ENCODE data around the gene LYPD6B.
A peak's percentile ranks its signal among the peaks of the same experiment; 100 is the strongest.

The LYPD6B gene, protein sequence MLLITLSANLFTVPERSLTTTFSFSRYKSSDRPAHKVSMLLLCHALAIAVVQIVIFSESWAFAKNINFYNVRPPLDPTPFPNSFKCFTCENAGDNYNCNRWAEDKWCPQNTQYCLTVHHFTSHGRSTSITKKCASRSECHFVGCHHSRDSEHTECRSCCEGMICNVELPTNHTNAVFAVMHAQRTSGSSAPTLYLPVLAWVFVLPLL

DNA sequence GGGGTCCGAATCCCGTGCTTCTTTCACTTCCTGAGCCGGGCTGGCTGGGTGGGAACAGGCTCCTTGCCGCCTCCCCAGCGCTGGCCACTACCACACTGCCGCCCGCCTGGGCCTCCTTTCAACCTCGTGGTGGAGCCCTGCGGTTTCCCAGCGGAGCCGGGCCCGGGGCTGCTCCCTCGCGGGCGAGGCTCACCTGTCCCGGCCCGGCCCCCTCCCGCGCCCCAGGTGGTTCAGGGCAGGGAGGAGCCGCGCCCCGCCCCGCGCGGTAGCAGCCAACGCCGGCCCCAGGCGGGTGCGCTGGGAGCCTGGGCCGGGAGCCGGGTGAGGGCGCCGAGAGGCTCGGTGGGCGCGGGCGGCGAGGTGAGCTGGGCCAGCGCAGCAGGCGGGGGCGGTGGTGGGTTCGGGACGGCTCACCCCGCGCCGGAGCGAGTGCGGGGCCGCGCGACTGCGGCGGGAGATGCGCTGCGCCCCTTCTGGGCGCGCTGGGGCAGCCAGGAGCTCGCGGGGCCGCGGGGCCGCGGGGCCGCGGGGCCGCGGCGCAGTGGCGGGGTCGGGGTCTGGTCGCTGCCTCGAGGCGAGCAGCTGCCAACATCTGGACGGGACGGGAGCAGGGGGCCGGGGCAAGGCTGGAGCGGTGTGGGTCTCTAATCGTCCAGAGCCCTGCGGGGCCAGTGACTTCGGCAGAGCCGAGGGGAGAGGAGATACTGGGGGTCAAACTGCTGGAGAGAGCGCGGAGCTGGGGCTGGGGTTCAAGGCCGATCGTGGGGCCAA, at the start of gene LYPD6B:
Gene LYPD6B, plus strand, starts transcription at position 258 of the 771 bp plus-strand sequence. CDS start 92,250 bp downstream, outside the sequence.
- DNase-seq (ENCODE audit: low read depth in 2 of 2, low spot score in 1 of 2), result no peak

DNA sequence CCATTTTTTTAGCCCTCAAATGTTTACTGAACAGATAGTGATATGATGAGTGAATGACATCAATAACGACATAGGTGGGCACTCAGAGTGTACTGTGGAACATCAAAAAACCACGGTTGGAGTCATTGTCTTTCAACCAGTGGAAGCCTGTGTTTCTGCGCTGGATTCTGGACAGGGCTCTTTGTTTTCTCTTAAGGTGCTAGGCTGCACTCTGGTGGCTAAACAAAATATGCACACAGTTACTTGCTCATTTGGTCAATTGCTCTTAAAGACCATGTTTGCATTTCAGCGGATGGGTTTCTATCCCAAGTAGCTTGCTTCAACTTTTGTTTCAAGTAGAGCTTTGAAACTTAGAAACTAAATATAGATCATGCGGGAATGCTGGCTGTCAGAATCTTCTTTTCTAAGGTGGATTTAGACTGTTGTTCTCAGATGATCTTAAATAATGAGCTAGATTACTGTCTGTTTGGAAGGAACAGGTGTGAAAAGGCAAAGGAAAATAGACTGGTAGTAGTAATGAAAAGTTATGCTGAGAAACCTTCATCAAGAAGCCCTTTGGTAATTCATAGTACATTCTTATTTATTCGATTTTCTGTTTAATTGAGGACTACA, 48.5 kb upstream of the LYPD6B start:
- DNase-seq (ENCODE audit: low read depth in 2 of 2, low spot score in 1 of 2), result peak in 1 of 2 donors; percentile 7

DNA sequence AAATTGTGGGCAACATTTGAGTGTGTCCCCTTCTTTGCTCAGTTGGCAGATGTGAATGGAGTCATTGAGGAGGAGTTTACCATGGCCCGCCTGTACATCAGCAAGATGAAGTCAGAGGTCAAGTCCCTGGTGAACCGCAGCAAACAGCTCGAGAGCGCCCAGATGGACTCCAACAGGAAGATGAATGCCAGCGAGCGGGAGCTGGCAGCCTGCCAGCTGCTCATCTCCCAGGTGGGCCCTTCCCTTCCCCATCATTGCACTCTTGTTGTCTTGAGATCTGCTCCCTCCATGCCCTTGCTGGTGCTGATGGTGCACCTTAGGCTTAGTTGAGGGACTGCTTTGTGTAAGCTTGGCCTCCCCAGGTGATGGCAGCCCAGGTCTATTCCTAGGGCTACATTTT, 47.5 kb upstream of the LYPD6B start:
- no peak for DNase-seq (ENCODE audit: low read depth in 2 of 2, low spot score in 1 of 2)

DNA sequence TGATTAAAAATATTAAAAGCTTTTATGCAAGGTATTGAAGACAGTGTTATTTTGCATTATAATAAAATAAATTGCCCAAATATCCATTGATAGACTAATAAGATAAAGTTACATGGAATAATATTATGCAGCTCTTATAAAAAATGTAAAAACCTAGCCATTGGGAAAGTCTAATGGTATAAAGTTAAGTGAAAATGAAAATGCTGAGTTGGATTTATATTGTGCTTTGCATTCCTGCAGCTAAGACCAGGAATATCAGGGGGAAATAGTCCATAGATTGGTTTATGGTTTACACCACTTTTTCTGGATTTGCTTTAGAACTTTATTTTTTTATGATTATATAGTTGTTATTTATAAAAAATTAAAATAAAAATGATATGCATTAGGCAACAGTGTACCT, 46.1 kb upstream of the LYPD6B start:
- DNase-seq (ENCODE audit: low read depth in 2 of 2, low spot score in 1 of 2), result no peak

DNA sequence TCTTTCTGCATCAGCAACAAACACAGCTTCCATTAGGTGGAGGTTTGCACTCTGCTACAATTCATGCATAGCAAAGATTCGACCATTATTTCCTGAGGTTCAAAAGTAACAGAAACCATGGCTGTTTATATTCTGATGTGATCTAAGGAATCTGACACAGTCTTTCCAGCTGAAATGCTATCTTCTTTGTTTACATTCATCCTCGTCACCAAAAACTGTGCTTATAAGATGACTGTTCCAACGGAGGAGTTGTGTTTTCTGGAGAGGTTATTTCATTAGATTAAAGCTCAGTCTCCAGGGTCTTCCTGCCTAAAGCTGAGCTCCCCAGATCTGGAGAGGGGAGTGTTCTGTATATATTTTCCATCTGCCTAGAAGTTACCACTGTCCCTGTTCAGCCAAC, 45.1 kb upstream of the LYPD6B start:
- no peak for DNase-seq (ENCODE audit: low read depth in 2 of 2, low spot score in 1 of 2)

DNA sequence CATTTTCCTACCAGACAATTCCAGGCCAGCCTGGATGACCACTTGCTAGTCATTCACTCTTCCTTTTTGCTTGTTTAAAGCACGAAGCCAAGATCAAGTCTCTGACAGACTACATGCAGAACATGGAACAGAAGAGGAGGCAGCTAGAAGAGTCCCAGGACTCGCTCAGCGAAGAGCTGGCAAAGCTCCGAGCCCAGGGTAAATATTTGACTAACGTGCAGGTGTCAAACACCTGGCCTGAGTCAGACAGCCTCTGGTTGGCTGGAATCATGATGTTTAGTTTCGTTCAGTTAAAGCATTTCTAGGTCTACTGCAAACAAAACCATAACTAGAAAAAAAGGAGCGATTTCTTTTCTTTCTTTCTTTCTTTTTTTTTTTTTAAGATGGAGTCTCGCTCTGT, 44.2 kb upstream of the LYPD6B start:
- DNase-seq (ENCODE audit: low read depth in 2 of 2, low spot score in 1 of 2), result no peak

DNA sequence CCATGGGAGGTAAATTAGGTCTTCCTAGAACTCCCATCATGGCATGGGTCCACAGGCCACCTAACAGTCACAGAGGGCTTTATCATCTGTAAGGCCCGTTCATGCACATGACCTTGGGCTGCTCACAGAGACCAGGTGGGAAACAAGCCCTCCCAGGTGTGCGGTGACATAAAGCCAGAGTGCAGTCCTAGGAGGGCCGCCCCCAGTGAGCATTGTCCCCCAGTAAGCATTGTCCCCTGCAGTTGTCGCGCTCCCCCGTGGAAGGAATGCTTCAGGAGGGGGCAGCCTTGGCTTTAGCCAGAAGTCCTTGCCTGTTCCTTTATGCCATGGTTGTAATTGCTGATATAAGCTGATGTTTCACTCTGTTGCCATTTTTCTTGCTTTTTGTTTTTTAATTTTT, 41.7 kb upstream of the LYPD6B start:
- no peak for DNase-seq (ENCODE audit: low read depth in 2 of 2, low spot score in 1 of 2)

DNA sequence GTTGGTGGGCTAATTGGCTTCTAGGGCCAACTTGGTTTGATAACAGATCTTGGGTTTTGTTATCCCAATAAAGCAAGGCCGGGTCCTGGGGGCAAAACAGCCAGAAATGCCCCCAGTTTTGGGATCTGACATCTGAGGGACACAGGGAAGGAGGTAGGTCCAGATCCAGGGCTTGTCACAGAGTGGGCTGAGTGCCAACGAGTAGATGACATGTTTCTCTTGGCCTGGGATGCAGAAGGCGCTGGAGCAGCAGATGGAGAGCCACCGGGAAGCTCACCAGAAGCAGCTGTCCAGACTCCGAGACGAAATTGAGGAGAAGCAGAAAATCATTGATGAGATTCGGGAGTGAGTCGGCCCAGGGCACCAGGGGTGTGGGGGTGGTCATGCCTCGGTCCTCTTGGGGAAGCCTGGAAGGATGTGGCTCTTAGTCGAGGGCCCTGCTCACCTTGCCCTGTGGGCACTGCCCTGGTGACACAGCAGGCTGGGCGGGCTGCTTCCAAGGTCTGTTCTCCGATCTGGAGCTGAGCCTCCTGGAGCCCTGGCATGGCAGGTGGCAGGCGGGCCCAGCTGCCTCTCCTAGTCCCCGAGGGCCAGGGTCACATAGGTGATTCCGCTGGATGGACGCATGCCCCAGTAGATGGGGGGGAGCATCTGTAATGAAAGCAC, 40.2 kb upstream of the LYPD6B start:
- no peak for DNase-seq (ENCODE audit: low read depth in 2 of 2, low spot score in 1 of 2)

DNA sequence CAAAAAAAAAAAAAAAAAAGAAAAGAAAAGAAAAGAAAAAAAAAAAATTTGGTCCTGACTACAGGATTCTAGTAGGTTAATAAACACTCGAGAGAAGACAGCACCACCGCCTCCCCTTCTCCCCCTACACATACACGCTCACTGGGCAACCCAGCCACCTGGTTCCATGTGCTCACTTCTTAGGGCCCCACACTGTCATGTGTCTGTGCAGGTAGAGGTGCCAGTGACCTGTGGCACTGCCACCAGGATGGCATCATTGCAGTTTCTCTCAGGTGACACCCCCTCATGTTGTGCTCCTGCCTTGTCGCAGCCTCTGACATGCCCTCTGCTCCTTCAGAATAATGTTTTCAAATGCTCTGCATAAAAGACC, 39.7 kb upstream of the LYPD6B start:
- DNase-seq (ENCODE audit: low read depth in 2 of 2, low spot score in 1 of 2), result no peak

DNA sequence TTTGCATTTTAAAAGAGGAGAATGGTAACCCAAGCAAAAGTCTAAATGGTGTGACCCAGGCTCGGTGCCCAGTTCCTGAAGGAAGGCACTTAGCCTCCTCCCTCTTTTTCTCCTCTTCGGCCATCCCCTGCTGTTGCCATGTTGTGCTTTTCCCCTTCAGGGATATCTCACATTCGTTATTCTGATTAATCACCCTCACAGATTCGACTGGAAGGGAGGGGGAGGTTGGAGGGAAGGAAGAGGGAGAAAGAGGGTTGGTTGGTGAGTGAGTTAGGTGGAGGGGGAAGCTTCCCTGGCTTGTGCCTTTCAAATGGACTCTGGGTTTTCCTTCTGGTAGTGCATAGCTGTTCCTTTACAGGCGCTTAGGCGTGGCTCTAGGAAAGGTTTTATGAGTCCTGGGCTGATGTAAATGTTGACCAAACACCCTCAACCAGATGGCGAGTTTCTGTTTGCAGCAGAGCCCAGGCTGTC, 39.0 kb upstream of the LYPD6B start:
- no peak for DNase-seq (ENCODE audit: low read depth in 2 of 2, low spot score in 1 of 2)

DNA sequence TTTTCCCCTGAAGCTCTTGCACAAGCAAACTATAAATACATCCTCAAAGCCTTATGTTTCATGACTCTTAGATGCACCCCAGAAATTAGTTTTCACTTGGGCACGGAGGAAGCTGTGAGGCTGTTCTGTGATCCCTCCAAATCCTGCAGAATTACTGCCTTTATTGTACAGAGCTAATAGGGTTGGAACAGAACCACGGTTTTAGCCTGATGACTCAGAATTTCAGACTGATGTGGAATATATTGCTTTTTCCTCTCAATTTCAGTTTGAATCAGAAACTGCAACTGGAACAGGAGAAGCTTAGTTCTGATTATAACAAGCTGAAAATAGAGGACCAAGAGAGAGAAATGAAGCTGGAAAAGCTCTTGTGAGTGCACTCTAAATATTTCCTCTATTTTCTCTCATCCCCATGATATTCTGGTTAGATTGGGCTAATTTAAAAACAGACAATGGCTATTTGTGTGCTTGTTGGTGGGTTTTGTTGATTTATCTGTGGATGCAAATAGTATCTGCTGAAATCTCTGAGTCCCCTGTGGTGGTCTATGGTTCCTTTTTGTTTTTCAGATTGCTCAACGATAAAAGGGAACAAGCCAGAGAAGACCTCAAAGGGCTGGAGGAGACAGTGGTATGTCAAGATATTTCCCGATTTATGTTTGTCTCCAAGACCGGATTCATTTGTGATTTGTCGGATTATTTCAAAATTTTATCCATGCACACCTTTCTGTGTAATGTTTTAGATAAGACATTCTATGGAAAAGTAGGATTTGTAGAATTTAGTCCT, 38.2 kb upstream of the LYPD6B start:
- DNase-seq (ENCODE audit: low read depth in 2 of 2, low spot score in 1 of 2), result no peak

DNA sequence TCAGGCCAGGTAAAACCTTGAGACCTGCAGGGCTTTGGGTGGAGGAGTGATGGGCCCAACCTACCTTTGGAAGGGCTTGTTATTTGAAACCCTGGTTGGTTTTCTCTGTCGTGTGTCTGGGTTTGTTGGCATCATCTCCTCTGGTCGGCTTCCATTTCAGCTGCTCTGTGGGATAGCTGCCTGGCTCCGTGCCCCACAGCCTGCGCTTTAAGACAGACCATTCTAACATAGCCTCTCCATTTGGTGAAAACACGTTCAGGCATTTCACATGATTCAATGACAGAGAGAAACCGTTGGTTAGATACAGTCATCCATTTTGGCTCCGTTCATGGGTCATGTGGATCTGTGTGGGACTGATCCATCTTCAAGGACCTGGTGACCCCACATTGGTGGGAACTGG, 37.0 kb upstream of the LYPD6B start:
- DNase-seq (ENCODE audit: low read depth in 2 of 2, low spot score in 1 of 2), result no peak

DNA sequence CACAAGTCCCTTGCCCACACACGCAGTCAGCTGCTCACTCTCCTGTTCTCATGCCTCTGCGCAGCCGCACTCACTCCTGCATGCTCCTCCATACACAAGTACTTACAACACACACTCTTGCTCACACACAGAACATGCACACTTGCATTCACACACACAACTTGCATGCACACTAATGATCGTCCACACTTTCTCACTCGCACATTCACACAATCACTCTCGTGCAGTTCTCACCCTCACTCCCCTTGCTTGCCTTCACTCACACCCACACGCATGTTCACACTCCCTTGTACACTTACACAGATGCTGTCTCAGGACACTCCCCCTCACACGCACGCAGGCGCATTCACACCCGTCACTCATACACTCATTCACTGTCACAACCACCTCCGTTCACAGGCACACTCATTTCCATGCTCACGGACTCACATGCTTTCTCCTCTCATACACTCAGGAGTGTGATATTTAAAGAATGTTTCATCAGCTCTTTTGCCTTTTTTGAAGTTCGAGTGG, 36.1 kb upstream of the LYPD6B start:
- no peak for DNase-seq (ENCODE audit: low read depth in 2 of 2, low spot score in 1 of 2)

DNA sequence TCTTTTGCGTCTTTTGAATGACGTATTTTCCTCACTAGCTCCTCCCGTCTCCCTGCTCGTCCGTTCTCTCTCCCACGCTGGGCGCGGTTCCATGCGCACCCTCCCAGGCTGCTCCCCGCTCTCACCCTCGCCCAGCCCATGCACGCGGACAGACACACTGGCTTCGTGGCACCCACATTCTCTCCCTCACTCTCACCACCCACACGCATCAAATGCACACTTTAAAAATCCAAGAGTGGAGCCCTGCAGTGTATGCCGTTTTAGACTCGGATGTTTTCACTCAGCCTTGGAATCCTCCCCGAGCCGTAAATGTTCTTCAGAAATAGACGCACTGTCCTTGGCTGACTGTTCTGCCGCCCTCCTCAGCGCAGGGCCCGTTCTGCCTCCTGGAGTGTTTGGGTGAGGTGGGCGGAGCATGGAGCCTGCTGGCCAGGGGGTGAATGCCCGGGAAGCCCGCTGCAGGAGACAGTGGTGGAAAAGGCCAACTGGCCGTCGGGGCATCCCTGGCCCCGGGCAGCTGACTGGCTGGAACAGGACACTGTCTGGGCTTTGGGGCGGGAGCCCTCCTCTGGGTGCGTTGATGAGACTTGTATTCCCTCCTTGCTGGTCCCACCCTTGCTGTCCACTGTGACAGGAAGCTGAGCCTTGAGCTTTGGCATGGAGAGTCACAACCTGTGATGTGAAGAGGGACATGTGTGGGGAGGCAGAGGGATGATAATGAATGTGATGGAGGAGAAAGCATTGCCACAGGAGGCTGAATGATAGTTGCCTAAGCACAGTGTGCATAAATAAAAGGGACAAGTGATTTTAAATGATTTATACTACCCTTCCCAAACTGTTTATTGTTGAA, 35.4 kb upstream of the LYPD6B start:
- DNase-seq (ENCODE audit: low read depth in 2 of 2, low spot score in 1 of 2), result no peak

DNA sequence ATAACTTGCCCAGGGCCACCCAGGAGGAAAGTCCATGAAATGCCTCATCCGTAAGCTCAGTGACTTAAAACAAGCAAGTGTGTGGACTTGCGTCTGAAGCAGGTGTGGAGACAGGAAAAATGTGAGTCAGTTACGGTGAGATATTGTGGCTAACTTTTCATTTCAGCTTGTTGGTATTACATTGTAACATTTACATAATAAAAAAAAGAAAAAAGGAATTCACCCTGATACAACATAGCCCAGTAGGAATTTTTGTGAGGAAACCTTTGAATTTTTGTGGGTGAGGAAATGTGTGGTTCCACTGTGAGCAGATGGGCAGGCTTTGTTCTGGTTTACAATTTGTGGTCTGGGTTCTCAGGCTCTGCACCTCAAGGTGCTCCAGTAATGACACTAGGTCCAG, 33.7 kb upstream of the LYPD6B start:
- DNase-seq (ENCODE audit: low read depth in 2 of 2, low spot score in 1 of 2), result no peak

DNA sequence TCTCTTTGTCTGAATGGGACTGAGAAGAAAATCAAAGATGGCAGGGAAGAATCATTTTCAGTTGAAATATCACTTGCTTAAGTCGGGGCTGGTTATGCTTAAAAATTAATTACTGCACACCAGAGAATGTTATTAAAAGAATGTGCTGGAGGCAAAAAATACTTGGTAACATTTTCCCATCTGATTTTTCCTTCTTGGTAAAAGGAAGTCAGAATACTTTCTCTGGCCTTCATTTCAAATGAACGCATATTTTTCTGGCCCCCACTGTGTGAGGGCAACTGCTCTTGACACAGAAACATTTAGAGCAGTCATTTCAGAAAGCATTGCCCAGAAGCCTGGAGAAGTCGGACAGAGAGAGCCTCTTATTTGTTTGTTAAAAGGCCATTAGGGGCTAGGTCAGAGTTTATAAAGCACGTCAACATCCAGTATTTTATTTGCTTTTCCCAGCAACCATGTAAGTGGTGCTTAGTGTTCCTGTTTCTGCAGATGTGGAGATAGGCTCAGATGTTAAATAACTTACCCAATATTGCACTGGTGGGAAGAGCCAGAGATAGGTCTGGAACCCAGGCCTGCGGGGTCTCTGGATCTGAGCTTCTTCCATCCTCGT, 32.9 kb upstream of the LYPD6B start:
- no peak for DNase-seq (ENCODE audit: low read depth in 2 of 2, low spot score in 1 of 2)

DNA sequence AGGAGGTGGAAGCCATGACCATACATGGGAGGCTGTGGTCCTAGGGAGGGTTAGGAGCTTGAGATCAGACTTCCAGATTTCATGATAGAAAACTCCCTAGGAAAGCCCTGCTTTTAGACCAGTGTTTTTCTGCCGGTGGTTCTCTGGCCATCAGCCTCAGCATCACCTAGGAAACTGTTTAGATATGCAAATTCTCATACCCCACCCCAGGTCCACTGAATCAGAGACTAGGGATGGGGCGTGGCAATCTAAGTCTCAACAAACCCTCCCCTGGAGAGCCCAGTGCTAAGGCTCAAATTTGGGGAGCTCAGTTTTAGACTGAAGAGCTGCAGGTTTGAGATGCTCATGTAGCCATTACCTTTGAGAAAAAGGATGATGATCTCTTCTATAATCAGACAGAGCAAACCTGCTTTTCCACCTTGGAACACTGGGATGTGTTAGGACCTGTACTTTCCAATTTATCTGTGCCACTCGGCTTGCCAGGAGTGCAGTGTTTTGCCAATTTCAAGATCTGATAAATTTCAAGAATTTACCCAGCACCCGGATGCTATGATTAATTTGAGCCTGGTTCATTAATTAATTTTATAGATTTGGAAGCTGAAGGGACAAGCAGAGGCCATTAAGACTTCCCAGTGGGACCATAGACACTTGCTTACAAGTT, 31.5 kb upstream of the LYPD6B start:
- no peak for DNase-seq (ENCODE audit: low read depth in 2 of 2, low spot score in 1 of 2)

DNA sequence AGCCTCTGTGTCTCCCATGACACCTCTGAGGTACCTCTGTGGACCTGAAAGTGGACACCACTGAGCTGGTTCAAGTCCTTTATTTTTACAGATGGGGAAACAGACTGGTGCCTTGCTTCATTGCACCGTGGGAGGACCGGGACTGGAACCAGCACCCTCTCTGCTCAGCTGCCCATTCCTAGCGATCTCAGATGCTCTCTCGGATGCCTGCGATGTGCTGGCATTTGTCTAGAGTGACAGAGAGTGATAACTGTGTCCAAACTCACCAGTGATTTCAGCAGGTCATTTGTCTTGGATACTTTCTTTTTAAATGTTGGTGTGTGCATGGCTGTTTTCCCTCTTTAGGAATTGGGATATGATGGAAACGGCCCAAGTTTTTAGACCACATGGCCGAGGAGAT, 30.1 kb upstream of the LYPD6B start:
- no peak for DNase-seq (ENCODE audit: low read depth in 2 of 2, low spot score in 1 of 2)
